Measurements from ENCODE around the gene PTPN14.

PTPN14 gene

DNA sequence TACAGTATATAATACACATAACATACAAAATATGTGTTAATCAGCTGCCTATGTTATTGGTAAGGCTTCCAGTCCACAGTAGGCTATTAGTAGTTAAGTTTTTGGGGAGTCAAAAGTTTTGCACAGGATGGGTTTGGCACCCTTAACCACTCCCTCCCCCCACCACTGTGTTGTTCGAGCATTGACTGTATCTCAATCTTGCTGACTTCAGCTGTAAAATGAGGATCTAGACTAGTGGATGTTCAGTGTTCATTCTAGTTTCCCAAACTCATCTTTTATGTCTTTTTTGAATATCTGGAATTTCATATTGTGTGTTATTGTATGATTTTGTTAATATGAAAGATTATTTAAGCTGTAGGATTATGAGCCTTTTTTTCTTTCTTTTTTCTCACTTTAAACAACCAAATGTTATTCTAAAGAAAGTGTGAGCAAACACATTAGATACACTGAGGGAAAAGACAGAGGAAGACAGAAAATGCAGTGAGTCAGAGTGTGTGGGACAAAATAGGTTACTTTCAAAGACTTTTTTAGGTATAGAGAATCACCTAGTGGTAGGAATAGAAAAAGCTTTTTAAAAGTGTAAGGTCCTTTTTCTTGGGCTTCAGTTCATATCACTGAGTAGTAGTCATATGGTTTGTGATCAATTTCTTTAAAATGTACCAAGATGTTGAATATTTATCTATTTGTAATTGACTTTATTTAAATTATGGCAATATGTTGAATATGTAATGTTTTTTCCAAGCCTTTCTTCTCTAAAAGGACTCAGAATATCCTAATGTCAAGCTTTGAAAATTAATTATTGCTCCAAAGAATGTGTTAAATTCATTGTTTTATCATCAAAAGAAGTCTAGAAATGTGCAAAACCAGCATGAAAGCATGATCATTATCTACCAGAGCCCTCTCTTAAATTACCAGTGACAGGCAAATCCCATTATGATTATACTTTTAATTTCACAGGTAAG lies 33.7 kb upstream of the PTPN14 start:
- no peak overlapping the region for H3K9ac ChIP-seq (ENCODE audit: low read length)

DNA sequence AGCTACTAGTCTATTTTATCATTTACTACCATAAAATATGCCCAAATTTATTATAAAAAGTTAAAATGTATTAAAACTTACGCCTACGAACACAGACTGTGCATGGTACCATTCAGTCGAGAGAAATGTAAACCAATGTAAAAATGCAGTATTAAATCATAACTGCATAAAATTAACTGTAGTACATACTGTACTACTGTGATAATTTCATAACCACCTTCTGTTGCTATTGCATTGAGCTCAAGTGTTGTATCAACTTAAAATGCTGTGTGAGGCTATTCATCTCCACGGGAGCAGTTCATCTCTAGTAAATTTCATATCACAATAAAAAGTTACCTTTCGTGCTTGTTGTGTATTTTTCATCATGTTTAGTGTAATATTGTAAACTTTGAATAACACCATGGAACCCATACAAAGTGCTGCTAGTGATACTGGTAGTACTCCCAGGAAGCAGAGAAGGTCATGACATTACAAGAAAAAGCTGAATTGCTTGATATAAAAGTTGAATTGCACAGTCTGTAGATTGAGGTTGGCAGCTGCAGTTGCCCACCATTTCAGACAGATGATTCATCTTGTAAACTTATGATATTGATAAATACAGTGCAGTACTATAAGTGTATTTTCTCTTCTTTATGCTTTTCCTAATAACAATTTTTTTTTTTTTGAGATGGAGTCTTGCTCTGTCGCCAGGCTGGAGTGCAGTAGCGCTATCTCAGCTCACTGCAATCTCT lies 32.6 kb upstream of the PTPN14 start:
- Histone ChIP-seq H3K4me1 (ENCODE audit: low read length) (no peaks in the 10 kb centered on the region), H3K4me3 (ENCODE audit: low read length) (no peak overlapping the region), H3K79me2 (ENCODE audit: low read length) (no peaks in the 10 kb centered on the region), H3K9me2 (replicated peaks; ENCODE audit: insufficient read depth, low read length) (no peaks in the 10 kb centered on the region), H3K9me3 (replicated peaks; ENCODE audit: insufficient read depth, low read length) (no peaks in the 10 kb centered on the region), H3K4me2 (ENCODE audit: low read depth, low read length) (no peak overlapping the region), H3K27me3 (replicated peaks; ENCODE audit: insufficient read depth, low read length) (no peaks in the 10 kb centered on the region), H3K27ac (ENCODE audit: low read length) (no peak overlapping the region), H3K36me3 (replicated peaks; ENCODE audit: insufficient read depth, low read length) (no peaks in the 10 kb centered on the region), H3F3A (ENCODE audit: insufficient read depth, low read length) (no peaks in the 10 kb centered on the region), H4K20me1 (ENCODE audit: insufficient read depth, low read length) (no peaks in the 10 kb centered on the region), H2AFZ (ENCODE audit: low read length) (no peak overlapping the region), H3K9ac (ENCODE audit: low read length) (no peak overlapping the region)
- no peak for TF ChIP-seq EZH2phosphoT487 (IDR thresholded peaks at IDR 0.05; ENCODE audit: low read length)
- TF ChIP-seq, protein P1, sequence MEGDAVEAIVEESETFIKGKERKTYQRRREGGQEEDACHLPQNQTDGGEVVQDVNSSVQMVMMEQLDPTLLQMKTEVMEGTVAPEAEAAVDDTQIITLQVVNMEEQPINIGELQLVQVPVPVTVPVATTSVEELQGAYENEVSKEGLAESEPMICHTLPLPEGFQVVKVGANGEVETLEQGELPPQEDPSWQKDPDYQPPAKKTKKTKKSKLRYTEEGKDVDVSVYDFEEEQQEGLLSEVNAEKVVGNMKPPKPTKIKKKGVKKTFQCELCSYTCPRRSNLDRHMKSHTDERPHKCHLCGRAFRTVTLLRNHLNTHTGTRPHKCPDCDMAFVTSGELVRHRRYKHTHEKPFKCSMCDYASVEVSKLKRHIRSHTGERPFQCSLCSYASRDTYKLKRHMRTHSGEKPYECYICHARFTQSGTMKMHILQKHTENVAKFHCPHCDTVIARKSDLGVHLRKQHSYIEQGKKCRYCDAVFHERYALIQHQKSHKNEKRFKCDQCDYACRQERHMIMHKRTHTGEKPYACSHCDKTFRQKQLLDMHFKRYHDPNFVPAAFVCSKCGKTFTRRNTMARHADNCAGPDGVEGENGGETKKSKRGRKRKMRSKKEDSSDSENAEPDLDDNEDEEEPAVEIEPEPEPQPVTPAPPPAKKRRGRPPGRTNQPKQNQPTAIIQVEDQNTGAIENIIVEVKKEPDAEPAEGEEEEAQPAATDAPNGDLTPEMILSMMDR (IDR thresholded peaks at IDR 0.05; ENCODE audit: low read length): no peak
- no peak for TF ChIP-seq EZH2 (optimal IDR thresholded peaks at IDR 0.05; ENCODE audit: low read depth, low read length)
- no peak for DNase-seq

More for the DNA sequence above, 33.7 kb upstream of the PTPN14 start:
- Histone ChIP-seq H3K27me3 (replicated peaks; ENCODE audit: insufficient read depth, low read length) (no peaks in the 10 kb centered on the region), H3K79me2 (ENCODE audit: low read length) (no peaks in the 10 kb centered on the region), H2AFZ (ENCODE audit: low read length) (no peak overlapping the region), H4K20me1 (ENCODE audit: insufficient read depth, low read length) (no peaks in the 10 kb centered on the region), H3K4me1 (ENCODE audit: low read length) (no peaks in the 10 kb centered on the region), H3F3A (ENCODE audit: insufficient read depth, low read length) (no peaks in the 10 kb centered on the region), H3K9me2 (replicated peaks; ENCODE audit: insufficient read depth, low read length) (no peaks in the 10 kb centered on the region), H3K4me3 (ENCODE audit: low read length) (no peak overlapping the region), H3K4me2 (ENCODE audit: low read depth, low read length) (no peak overlapping the region), H3K36me3 (replicated peaks; ENCODE audit: insufficient read depth, low read length) (no peaks in the 10 kb centered on the region), H3K27ac (ENCODE audit: low read length) (no peak overlapping the region), H3K9me3 (replicated peaks; ENCODE audit: insufficient read depth, low read length) (no peaks in the 10 kb centered on the region)
- TF ChIP-seq, protein P1 (IDR thresholded peaks at IDR 0.05; ENCODE audit: low read length): peak; percentile 71
- TF ChIP-seq EZH2 (optimal IDR thresholded peaks at IDR 0.05; ENCODE audit: low read depth, low read length): no peak
- peak; percentile 69 for DNase-seq

DNA sequence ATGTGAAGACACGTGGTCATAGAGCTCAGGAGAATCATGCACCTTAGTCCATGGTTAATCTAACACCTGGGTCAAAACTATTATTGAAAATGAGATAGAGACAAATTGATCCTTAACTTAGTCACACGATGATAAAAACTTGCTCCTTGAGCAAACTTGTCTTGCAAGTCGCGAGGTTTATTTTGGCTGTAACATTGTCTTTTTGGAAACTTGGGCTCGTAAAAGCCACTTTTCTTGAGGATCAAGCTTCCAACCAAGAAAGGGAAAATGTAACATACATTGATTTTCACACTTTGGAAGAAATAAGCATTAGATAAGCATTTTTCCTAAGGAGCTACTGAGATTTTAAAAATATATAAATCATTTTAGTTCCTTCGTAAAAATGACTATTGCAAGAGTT lies 31.7 kb upstream of the PTPN14 start:
- Histone ChIP-seq H3K9me3 (replicated peaks; ENCODE audit: insufficient read depth, low read length) (no peaks in the 10 kb centered on the region), H3K79me2 (ENCODE audit: low read length) (no peaks in the 10 kb centered on the region), H3K4me3 (ENCODE audit: low read length) (no peak overlapping the region), H3K27me3 (replicated peaks; ENCODE audit: insufficient read depth, low read length) (no peaks in the 10 kb centered on the region), H3K36me3 (replicated peaks; ENCODE audit: insufficient read depth, low read length) (no peaks in the 10 kb centered on the region), H4K20me1 (ENCODE audit: insufficient read depth, low read length) (no peaks in the 10 kb centered on the region), H2AFZ (ENCODE audit: low read length) (no peak overlapping the region), H3K27ac (ENCODE audit: low read length) (no peak overlapping the region), H3F3A (ENCODE audit: insufficient read depth, low read length) (no peaks in the 10 kb centered on the region), H3K4me2 (ENCODE audit: low read depth, low read length) (no peak overlapping the region), H3K9me2 (replicated peaks; ENCODE audit: insufficient read depth, low read length) (no peaks in the 10 kb centered on the region), H3K9ac (ENCODE audit: low read length) (no peak overlapping the region), H3K4me1 (ENCODE audit: low read length) (no peaks in the 10 kb centered on the region)
- TF ChIP-seq, protein P1 (IDR thresholded peaks at IDR 0.05; ENCODE audit: low read length): no peak
- TF ChIP-seq EZH2 (optimal IDR thresholded peaks at IDR 0.05; ENCODE audit: low read depth, low read length) (no peak), EZH2phosphoT487 (IDR thresholded peaks at IDR 0.05; ENCODE audit: low read length) (no peak)
- DNase-seq: no peak
